ENCODE measurements around the gene PI4KA. TPM values are rescaled to one million over a fixed set of nuclear protein-coding genes. Genes with fewer than 3 reads are reported as not detected.

Gene PI4KA
- total and polyA plus RNA-seq, 2 of the 13 experiments (the other 11 are each of a cell fraction or from before 2014, with no cell fraction given), result 27.4 to 56.4 TPM

DNA sequence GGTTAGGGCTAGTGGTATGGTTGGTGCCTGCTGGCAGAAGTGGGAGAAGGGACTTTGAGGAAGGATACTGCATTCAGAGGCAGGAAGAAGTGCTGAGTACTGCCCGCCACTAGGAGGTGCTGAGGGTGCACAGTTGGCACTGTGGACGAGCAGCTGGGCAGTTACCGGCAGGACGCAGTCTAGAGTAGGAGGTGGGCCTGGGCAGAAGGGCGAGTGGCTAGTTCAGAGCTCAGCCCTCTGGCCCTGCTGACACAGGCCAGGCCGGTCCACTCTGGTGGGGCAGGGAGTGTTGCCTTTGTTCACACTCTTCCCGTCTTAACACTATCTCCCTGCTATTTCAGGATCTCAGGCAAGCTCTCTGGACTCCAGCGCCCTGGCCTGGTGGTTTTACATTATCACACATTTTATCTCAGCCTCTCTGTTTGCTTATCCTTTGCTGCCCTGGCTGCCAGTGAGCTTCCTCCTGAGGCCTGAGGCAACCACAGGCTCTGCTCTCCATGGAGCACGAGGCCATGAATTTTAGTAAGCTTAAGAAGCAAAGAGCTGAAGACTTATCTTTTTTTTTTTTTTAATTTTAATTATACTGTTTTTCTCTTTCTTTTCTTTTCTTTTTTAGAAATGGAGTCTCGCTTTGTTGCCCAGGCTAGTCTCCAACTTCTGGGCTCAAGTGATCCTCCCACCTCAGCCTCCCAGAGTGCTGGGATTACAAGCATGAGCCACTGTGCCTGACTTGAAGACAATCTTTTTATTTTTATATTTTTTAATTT lies 27.1 kb upstream of the PI4KA start (continued):
- TF ChIP-seq, protein P1, sequence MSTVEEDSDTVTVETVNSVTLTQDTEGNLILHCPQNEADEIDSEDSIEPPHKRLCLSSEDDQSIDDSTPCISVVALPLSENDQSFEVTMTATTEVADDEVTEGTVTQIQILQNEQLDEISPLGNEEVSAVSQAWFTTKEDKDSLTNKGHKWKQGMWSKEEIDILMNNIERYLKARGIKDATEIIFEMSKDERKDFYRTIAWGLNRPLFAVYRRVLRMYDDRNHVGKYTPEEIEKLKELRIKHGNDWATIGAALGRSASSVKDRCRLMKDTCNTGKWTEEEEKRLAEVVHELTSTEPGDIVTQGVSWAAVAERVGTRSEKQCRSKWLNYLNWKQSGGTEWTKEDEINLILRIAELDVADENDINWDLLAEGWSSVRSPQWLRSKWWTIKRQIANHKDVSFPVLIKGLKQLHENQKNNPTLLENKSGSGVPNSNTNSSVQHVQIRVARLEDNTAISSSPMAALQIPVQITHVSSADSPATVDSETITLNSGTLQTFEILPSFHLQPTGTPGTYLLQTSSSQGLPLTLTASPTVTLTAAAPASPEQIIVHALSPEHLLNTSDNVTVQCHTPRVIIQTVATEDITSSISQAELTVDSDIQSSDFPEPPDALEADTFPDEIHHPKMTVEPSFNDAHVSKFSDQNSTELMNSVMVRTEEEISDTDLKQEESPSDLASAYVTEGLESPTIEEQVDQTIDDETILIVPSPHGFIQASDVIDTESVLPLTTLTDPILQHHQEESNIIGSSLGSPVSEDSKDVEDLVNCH (CRISPR knock-in tag; IDR thresholded peaks at IDR 0.05), result no peak
- TF ChIP-seq KLF6 (CRISPR knock-in tag; IDR thresholded peaks at IDR 0.05), result peak; percentile 27; the same call in 1 of the 2 replicates
- TF ChIP-seq BRCA1 (CRISPR knock-in tag; IDR thresholded peaks at IDR 0.05), result no peak
- TF ChIP-seq ZNF577 (CRISPR knock-in tag; IDR thresholded peaks at IDR 0.05; ENCODE audit: borderline replicate concordance, low read depth), result no peak
- TF ChIP-seq ELF4 (CRISPR knock-in tag; IDR thresholded peaks at IDR 0.05; ENCODE audit: borderline replicate concordance), result no peak
- TF ChIP-seq RBAK (CRISPR knock-in tag; IDR thresholded peaks at IDR 0.05), result peak; percentile 55; the same call in 1 of the 2 replicates
- TF ChIP-seq ZNF790 (CRISPR knock-in tag; IDR thresholded peaks at IDR 0.05; ENCODE audit: borderline replicate concordance), result no peak
- peak; percentile 73; the same call in 1 of the 2 replicates for TF ChIP-seq ZKSCAN8 (CRISPR knock-in tag; IDR thresholded peaks at IDR 0.05; ENCODE audit: borderline replicate concordance)
- TF ChIP-seq NCOA5 (CRISPR knock-in tag; IDR thresholded peaks at IDR 0.05), result no peak
- no peak for TF ChIP-seq ZBTB8A (CRISPR knock-in tag; IDR thresholded peaks at IDR 0.05; ENCODE audit: borderline replicate concordance, low read depth)
- TF ChIP-seq, protein P2, sequence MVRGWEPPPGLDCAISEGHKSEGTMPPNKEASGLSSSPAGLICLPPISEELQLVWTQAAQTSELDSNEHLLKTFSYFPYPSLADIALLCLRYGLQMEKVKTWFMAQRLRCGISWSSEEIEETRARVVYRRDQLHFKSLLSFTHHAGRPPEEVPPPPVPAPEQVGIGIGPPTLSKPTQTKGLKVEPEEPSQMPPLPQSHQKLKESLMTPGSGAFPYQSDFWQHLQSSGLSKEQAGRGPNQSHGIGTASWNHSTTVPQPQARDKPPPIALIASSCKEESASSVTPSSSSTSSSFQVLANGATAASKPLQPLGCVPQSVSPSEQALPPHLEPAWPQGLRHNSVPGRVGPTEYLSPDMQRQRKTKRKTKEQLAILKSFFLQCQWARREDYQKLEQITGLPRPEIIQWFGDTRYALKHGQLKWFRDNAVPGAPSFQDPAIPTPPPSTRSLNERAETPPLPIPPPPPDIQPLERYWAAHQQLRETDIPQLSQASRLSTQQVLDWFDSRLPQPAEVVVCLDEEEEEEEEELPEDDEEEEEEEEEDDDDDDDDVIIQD (CRISPR knock-in tag; IDR thresholded peaks at IDR 0.05; ENCODE audit: low read depth), result no peak
- TF ChIP-seq ATAD3A (CRISPR knock-in tag; IDR thresholded peaks at IDR 0.05), result no peak
- no peak for TF ChIP-seq NFYB (CRISPR knock-in tag; IDR thresholded peaks at IDR 0.05)
- TF ChIP-seq, protein P3, sequence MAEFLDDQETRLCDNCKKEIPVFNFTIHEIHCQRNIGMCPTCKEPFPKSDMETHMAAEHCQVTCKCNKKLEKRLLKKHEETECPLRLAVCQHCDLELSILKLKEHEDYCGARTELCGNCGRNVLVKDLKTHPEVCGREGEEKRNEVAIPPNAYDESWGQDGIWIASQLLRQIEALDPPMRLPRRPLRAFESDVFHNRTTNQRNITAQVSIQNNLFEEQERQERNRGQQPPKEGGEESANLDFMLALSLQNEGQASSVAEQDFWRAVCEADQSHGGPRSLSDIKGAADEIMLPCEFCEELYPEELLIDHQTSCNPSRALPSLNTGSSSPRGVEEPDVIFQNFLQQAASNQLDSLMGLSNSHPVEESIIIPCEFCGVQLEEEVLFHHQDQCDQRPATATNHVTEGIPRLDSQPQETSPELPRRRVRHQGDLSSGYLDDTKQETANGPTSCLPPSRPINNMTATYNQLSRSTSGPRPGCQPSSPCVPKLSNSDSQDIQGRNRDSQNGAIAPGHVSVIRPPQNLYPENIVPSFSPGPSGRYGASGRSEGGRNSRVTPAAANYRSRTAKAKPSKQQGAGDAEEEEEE (CRISPR knock-in tag; IDR thresholded peaks at IDR 0.05; ENCODE audit: borderline replicate concordance), result no peak
- no peak for TF ChIP-seq RFX1 (IDR thresholded peaks at IDR 0.05)
- no peak for TF ChIP-seq FOXA1 (IDR thresholded peaks at IDR 0.05)
- TF ChIP-seq FOXA1 (CRISPR knock-in tag; IDR thresholded peaks at IDR 0.05), result peak; percentile 6; the same call in 1 of the 2 replicates
- TF ChIP-seq, protein P4, sequence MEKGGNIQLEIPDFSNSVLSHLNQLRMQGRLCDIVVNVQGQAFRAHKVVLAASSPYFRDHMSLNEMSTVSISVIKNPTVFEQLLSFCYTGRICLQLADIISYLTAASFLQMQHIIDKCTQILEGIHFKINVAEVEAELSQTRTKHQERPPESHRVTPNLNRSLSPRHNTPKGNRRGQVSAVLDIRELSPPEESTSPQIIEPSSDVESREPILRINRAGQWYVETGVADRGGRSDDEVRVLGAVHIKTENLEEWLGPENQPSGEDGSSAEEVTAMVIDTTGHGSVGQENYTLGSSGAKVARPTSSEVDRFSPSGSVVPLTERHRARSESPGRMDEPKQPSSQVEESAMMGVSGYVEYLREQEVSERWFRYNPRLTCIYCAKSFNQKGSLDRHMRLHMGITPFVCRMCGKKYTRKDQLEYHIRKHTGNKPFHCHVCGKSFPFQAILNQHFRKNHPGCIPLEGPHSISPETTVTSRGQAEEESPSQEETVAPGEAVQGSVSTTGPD (CRISPR knock-in tag; IDR thresholded peaks at IDR 0.05), result no peak
- TF ChIP-seq, protein P5, sequence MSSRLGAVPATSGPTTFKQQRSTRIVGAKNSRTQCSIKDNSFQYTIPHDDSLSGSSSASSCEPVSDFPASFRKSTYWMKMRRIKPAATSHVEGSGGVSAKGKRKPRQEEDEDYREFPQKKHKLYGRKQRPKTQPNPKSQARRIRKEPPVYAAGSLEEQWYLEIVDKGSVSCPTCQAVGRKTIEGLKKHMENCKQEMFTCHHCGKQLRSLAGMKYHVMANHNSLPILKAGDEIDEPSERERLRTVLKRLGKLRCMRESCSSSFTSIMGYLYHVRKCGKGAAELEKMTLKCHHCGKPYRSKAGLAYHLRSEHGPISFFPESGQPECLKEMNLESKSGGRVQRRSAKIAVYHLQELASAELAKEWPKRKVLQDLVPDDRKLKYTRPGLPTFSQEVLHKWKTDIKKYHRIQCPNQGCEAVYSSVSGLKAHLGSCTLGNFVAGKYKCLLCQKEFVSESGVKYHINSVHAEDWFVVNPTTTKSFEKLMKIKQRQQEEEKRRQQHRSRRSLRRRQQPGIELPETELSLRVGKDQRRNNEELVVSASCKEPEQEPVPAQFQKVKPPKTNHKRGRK (CRISPR knock-in tag; IDR thresholded peaks at IDR 0.05), result peak; percentile 59; the same call in 1 of the 2 replicates
- TF ChIP-seq CAMTA2 (CRISPR knock-in tag; IDR thresholded peaks at IDR 0.05; ENCODE audit: borderline replicate concordance), result no peak

Measured in HepG2 (cell line).